OCI-LY3 (cell line): ENCODE measurements around the gene C4orf46.

Source experiments
- H2AFZ ChIP-seq: fragments of 200-600, 300-600 bp; shearing (Covaris generic); 2 replicates; pipeline ENCODE4 v1.6.0; 2014; ENCODE audit warnings: antibody characterized with exemption, low read depth, low read length
- H3K27ac ChIP-seq: fragments of 200-600, 300-600 bp; sonication (generic); 2 replicates; pipeline ENCODE4 v1.5.1; 2014; ENCODE audit warnings: mild to moderate bottlenecking, low read length, moderate library complexity, mixed read lengths
- H3K27me3 ChIP-seq: fragments of 200-600, 300-600 bp; sonication (generic); 2 replicates; pipeline ENCODE4 v1.6.1; 2014; ENCODE audit warnings: low read depth, low read length, mixed read lengths
- H3K36me3 ChIP-seq: fragments of 200-600, 300-600 bp; sonication (generic); replicated peaks from 2 replicates; pipeline ENCODE3; 2014; ENCODE audit warnings: low read depth, low read length, mixed read lengths
- H3K4me1 ChIP-seq: fragments of 300-600, 200-600 bp; sonication (generic); 2 replicates; pipeline ENCODE4 v1.6.1; 2014; ENCODE audit warnings: low read length, mixed read lengths
- H3K4me2 ChIP-seq: fragments of 200-600, 300-600 bp; sonication (generic); 2 replicates; pipeline ENCODE4 v1.6.1; 2014; ENCODE audit warnings: low read length, mixed read lengths
- H3K4me3 ChIP-seq: fragments of 300-600, 200-600 bp; sonication (generic); 2 replicates; pipeline ENCODE4 v1.5.1; 2014; ENCODE audit warnings: antibody characterized with exemption, mild to moderate bottlenecking, low read length, moderate library complexity
- H3K79me2 ChIP-seq: fragments of 300-600, 200-600 bp; shearing (Covaris generic); 2 replicates; pipeline ENCODE4 v1.6.1; 2014; ENCODE audit warnings: mild to moderate bottlenecking, low read length, mixed read lengths
- H3K9ac ChIP-seq: fragments of 300-600, 200-600 bp; shearing (Covaris generic); 2 replicates; pipeline ENCODE4 v1.6.0; 2014; ENCODE audit warnings: mild to moderate bottlenecking, low read length, moderate library complexity
- H3K9me3 ChIP-seq: fragments of 200-600, 300-600 bp; shearing (Covaris generic); 2 replicates; pipeline ENCODE4 v1.6.1; 2014; ENCODE audit warnings: low read length, mixed read lengths; ENCODE audit not compliant: insufficient read depth
- H4K20me1 ChIP-seq: fragments of 200-600, 300-600 bp; sonication (generic); 2 replicates; pipeline ENCODE4 v1.6.1; 2016; ENCODE audit warnings: low read length, mixed read lengths; ENCODE audit not compliant: insufficient read depth
- CTCF ChIP-seq: fragments of 200-600, 300-600 bp; sonication (generic); IDR thresholded peaks from 2 replicates; pipeline ENCODE4 v1.5.1; 2014; ENCODE audit warnings: antibody characterized with exemption, low read length, low read depth
- EZH2phosphoT487 ChIP-seq: fragments of 200-600 bp; shearing (Covaris generic); IDR thresholded peaks from 2 replicates; pipeline ENCODE4 v1.6.1; 2018; ENCODE audit warnings: antibody characterized with exemption, mixed run types, low read depth

The C4orf46 gene

GRCh38 chr4:158704274-158704673 is 32.6 kb upstream of the C4orf46 start:
- H3K27me3 ChIP-seq, result no peaks in the 10 kb centered on the region
- H2AFZ ChIP-seq, result no peak overlapping the region
- H4K20me1 ChIP-seq, result no peaks in the 10 kb centered on the region
- H3K4me1 ChIP-seq, result no peaks in the 10 kb centered on the region
- no peak for TF ChIP-seq EZH2phosphoT487
- no peak for TF ChIP-seq CTCF
- no peak overlapping the region for H3K9ac ChIP-seq
- H3K79me2 ChIP-seq, result no peaks in the 10 kb centered on the region
- H3K27ac ChIP-seq, result no peak overlapping the region
- no peaks in the 10 kb centered on the region for H3K9me3 ChIP-seq
- H3K36me3 ChIP-seq, result peaks cover 40% of the 10 kb centered on the region
- H3K4me2 ChIP-seq, result no peak overlapping the region
- H3K4me3 ChIP-seq, result no peak overlapping the region

DNA sequence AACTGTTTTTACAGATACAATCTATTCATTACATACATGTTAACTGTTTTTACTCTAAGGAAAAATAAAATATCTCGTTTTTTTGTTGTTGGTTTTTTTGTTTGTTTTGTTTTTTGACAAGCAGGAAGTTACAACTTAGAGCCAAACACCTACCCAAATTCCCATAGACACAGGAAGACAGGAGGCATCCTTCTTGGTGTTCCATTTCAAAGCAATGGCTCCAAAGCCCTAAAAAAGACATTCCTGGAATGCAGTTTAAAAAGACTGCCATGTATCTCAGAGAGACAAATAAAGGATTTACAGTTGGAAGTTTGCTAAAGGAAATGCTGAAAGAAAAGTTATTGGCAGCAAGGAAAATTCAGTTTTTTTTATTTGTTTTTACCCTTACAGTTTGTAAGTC is 17.1 kb upstream of the C4orf46 start:
- no peak overlapping the region for H3K4me3 ChIP-seq
- no peak overlapping the region for H2AFZ ChIP-seq
- TF ChIP-seq CTCF, result no peak
- no peak for TF ChIP-seq EZH2phosphoT487
- H3K79me2 ChIP-seq, result no peaks in the 10 kb centered on the region
- H3K36me3 ChIP-seq, result peaks cover 3% of the 10 kb centered on the region
- no peak overlapping the region for H3K4me2 ChIP-seq
- no peaks in the 10 kb centered on the region for H3K27me3 ChIP-seq
- H3K4me1 ChIP-seq, result no peaks in the 10 kb centered on the region
- H3K9ac ChIP-seq, result no peak overlapping the region
- no peaks in the 10 kb centered on the region for H4K20me1 ChIP-seq
- no peak overlapping the region for H3K27ac ChIP-seq
- H3K9me3 ChIP-seq, result no peaks in the 10 kb centered on the region

GRCh38 chr4:158682066-158682465 is 10.4 kb upstream of the C4orf46 start:
- Histone ChIP-seq H3K9ac (no peak overlapping the region), H4K20me1 (no peaks in the 10 kb centered on the region), H3K79me2 (no peaks in the 10 kb centered on the region), H3K27ac (no peak overlapping the region), H3K4me1 (no peaks in the 10 kb centered on the region), H3K4me2 (no peak overlapping the region), H2AFZ (no peak overlapping the region), H3K9me3 (no peaks in the 10 kb centered on the region), H3K4me3 (no peak overlapping the region), H3K36me3 (peaks cover 3% of the 10 kb centered on the region), H3K27me3 (no peaks in the 10 kb centered on the region)
- no peak for TF ChIP-seq EZH2phosphoT487
- no peak for TF ChIP-seq CTCF

GRCh38 chr4:158681629-158682028 is 9.9 kb upstream of the C4orf46 start:
- peaks cover 3% of the 10 kb centered on the region for H3K36me3 ChIP-seq
- H3K27ac ChIP-seq, result no peak overlapping the region
- no peak overlapping the region for H2AFZ ChIP-seq
- H3K9ac ChIP-seq, result no peak overlapping the region
- TF ChIP-seq EZH2phosphoT487, result no peak
- TF ChIP-seq CTCF, result no peak
- no peaks in the 10 kb centered on the region for H3K4me1 ChIP-seq
- H3K4me3 ChIP-seq, result no peak overlapping the region
- no peak overlapping the region for H3K4me2 ChIP-seq
- no peaks in the 10 kb centered on the region for H3K27me3 ChIP-seq
- no peaks in the 10 kb centered on the region for H3K79me2 ChIP-seq
- H3K9me3 ChIP-seq, result no peaks in the 10 kb centered on the region
- no peaks in the 10 kb centered on the region for H4K20me1 ChIP-seq
